Thyroid gland (tissue), 4 donors: ENCODE data around the gene FAM221B. TPM values are rescaled to one million over a fixed set of nuclear protein-coding genes. Genes with fewer than 3 reads are reported as not detected.

Source experiments
- DNase-seq, 2 donors: peaks; one replicate each; pipeline ENCODE4 v3.0.0-alpha.2; 2019
- H3K27ac ChIP-seq, 3 donors: fragments of 200-600 bp; sonication (generic); 1 replicate in 2 of 3; 2 replicates in 1 of 3; pipeline ENCODE4 v1.5.1; 2016 to 2019; ENCODE audit warnings: mild to moderate bottlenecking in 1 of 3, moderate library complexity in 1 of 3
- H3K27me3 ChIP-seq: fragments of 200-600 bp; sonication (generic); one replicate; pipeline ENCODE4 v1.5.1; 2019
- H3K36me3 ChIP-seq, 2 donors: fragments of 200-600 bp; sonication (generic); one replicate each; pipeline ENCODE4 v1.5.1; 2016 to 2019
- H3K4me1 ChIP-seq, 2 donors: fragments of 200-600 bp; sonication (generic); one replicate each; pipeline ENCODE4 v1.5.1; 2017 to 2019
- H3K4me3 ChIP-seq, 3 donors: fragments of 200-600 bp; sonication (generic); replicated peaks in 1 of 3; 1 replicate in 2 of 3; 2 replicates in 1 of 3; pipeline ENCODE4 v1.5.1; 2016; ENCODE audit warnings: mild to moderate bottlenecking in 1 of 3
- H3K9me3 ChIP-seq: fragments of 200-600 bp; sonication (generic); one replicate; pipeline ENCODE4 v1.5.1; 2017
- CTCF ChIP-seq, 6 experiments: fragments of 200-600 bp in 3 of 6; fragments of 450-650 bp in 3 of 6; sonication (generic) in 3 of 6; IDR thresholded peaks; one replicate each; pipeline ENCODE4 v1.5.1; 2016 to 2019; ENCODE audit warnings: antibody characterized with exemption in 6 of 6, mild to moderate bottlenecking in 2 of 6, inconsistent platforms in 1 of 6, moderate library complexity in 1 of 6
- POLR2A ChIP-seq, 2 donors: fragments of 450-650 bp; IDR thresholded peaks; one replicate each; pipeline ENCODE4 v1.6.1; 2017; ENCODE audit warnings: antibody characterized with exemption in 2 of 2, mild to moderate bottlenecking in 2 of 2, moderate library complexity in 1 of 2
- WGBS, 2 donors: methylation state at CpG; one replicate each; pipeline ENCODE4 v1.1.5; 2017; 5-methylcytosine and 5-hydroxymethylcytosine counted together
- intact Hi-C: fragments of 100-400 bp; cut with DNase I; formaldehyde crosslinking; loops from one replicate; pipeline ENCODE4 v1.15.1; 2023
- total RNA-seq, 4 donors: library from RNA; depleted of rRNA; stranded (reverse); fragments of >200 nt; gene quantifications; one replicate each; pipeline ENCODE4 v1.2.3, GENCODE V29; 2016

Gene FAM221B
- total RNA-seq, 4 donors from 2014 or later: not detected

GRCh38 chr9:35789541-35789940 lies 39.0 kb downstream of the FAM221B start:
- H3K4me3 ChIP-seq: no peak overlapping the region
- H3K4me1 ChIP-seq: peaks cover 8 to 13% of the 10 kb centered on the region in 2 donors
- H3K27me3 ChIP-seq: no peaks in the 10 kb centered on the region
- no peak for DNase-seq
- no peak for TF ChIP-seq CTCF (IDR thresholded peaks at IDR 0.05)
- TF ChIP-seq POLR2A (IDR thresholded peaks at IDR 0.05): no peak
- WGBS, 2 donors: 94 to 97% methylated on average over 2 of the region's 2 CpGs
- no peaks in the 10 kb centered on the region for H3K36me3 ChIP-seq
- no peak overlapping the region for H3K27ac ChIP-seq
- H3K9me3 ChIP-seq: no peaks in the 10 kb centered on the region
- intact Hi-C loops: loop anchor here (2.0 kb wide), 1 partner anchor 93 kb away; no protein-coding TSS in a partner anchor

- no peaks in the 10 kb centered on the region for H3K9me3 ChIP-seq
- TF ChIP-seq POLR2A (IDR thresholded peaks at IDR 0.05): no peak
- no peak for TF ChIP-seq CTCF (IDR thresholded peaks at IDR 0.05)
- intact Hi-C loops: no loop called here
- DNase-seq: no peak
- no peaks in the 10 kb centered on the region for H3K36me3 ChIP-seq
- no peak overlapping the region for H3K4me3 ChIP-seq
- no peaks in the 10 kb centered on the region for H3K4me1 ChIP-seq
- no peak overlapping the region for H3K27ac ChIP-seq
- H3K27me3 ChIP-seq: no peaks in the 10 kb centered on the region
Measured at GRCh38 chr9:35783418-35783817, 45.1 kb downstream of the FAM221B start.

GRCh38 chr9:35781066-35781465 lies 47.5 kb downstream of the FAM221B start:
- H3K9me3 ChIP-seq: no peaks in the 10 kb centered on the region
- 78 to 82% methylated on average over 2 of the region's 2 CpGs for WGBS, 2 donors
- H3K4me3 ChIP-seq: no peak overlapping the region
- no peaks in the 10 kb centered on the region for H3K27me3 ChIP-seq
- H3K36me3 ChIP-seq: no peaks in the 10 kb centered on the region
- no peak for DNase-seq
- TF ChIP-seq CTCF (IDR thresholded peaks at IDR 0.05) (no peak), POLR2A (IDR thresholded peaks at IDR 0.05) (no peak)
- H3K27ac ChIP-seq: no peak overlapping the region
- intact Hi-C loops: no loop called here
- no peaks in the 10 kb centered on the region for H3K4me1 ChIP-seq

- no peak for DNase-seq
- no peak overlapping the region for H3K27ac ChIP-seq
- intact Hi-C loops: no loop called here
- H3K4me3 ChIP-seq: no peak overlapping the region
- H3K4me1 ChIP-seq: no peaks in the 10 kb centered on the region
- no peaks in the 10 kb centered on the region for H3K36me3 ChIP-seq
- H3K9me3 ChIP-seq: no peaks in the 10 kb centered on the region
- TF ChIP-seq POLR2A (IDR thresholded peaks at IDR 0.05) (no peak), CTCF (IDR thresholded peaks at IDR 0.05) (no peak)
- WGBS, 2 donors: 90 to 94% methylated on average over 3 of the region's 3 CpGs
- H3K27me3 ChIP-seq: no peaks in the 10 kb centered on the region
Measured at GRCh38 chr9:35778496-35778895, 50.0 kb downstream of the FAM221B start.

GRCh38 chr9:35776018-35776417 lies 52.5 kb downstream of the FAM221B start:
- Histone ChIP-seq H3K4me1 (peaks cover 10 to 11% of the 10 kb centered on the region in 2 donors), H3K27ac (peak overlapping the region in 1 of 3 donors; percentile 32), H3K36me3 (no peaks in the 10 kb centered on the region), H3K4me3 (no peak overlapping the region), H3K27me3 (no peaks in the 10 kb centered on the region), H3K9me3 (no peaks in the 10 kb centered on the region)
- intact Hi-C loops: no loop called here
- DNase-seq: no peak
- WGBS, 2 donors: 68 to 74% methylated on average over 4 of the region's 4 CpGs
- TF ChIP-seq POLR2A (IDR thresholded peaks at IDR 0.05) (no peak), CTCF (IDR thresholded peaks at IDR 0.05) (no peak)
